ENCODE measurements around the gene ZFAND4.
"Not testable (repeated sequence)": the region's sequence is repeated elsewhere in the genome, so short reads cannot be mapped to it uniquely, and the experiment has no call there.

Gene ZFAND4

GRCh38 chr10:45672181-45673073 is at the start of gene ZFAND4:
Gene ZFAND4, minus strand, starts transcription at chr10:45672772. Its CDS starts 9,047 bp downstream, at chr10:45663725.
- Histone ChIP-seq H3K27me3 (ENCODE audit: low read depth) (no peaks in the 10 kb centered on the region), H3K4me1 (no peaks in the 10 kb centered on the region), H3K4me3 (peak within 1 kb of the TSS; percentile 43), H3K9me3 (no peaks in the 10 kb centered on the region), H3K36me3 (replicated peaks) (no peaks in the 10 kb centered on the region)
- in situ Hi-C loops (cut with MboI; ENCODE audit: low sequenced_read_pairs), result loop anchor here (25.0 kb wide), 1 partner anchor 210 kb away; no protein-coding TSS in a partner anchor
- DNase-seq (ENCODE audit: low spot score in 2 of 2), result peak; percentile 88 to 97

DNA sequence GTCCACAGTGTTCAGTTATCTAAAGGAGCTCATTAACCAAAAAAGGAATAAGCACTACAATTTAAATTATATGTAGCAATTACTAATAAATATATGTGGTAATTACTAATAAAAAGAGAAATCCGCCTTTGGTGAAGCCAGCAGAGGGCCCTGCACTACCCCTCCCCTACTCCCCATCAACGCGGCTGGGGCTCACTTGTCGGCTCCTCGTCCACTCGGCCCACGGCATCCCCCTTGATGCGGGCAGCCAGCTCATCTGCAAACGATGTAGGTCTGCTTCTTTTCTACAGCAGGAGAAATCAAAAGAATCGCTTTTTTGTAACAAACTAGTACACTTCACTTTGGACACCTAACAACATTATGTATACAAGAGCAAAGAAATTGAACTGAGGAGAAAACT is 48.9 kb upstream of the ZFAND4 start:
- H3K4me3 ChIP-seq; H3K9me3 ChIP-seq; H3K4me1 ChIP-seq; H3K27me3 ChIP-seq (ENCODE audit: low read depth); in situ Hi-C loops (cut with MboI; ENCODE audit: low sequenced_read_pairs); H3K36me3 ChIP-seq (replicated peaks); DNase-seq (ENCODE audit: low spot score in 2 of 2): not testable (repeated sequence)

DNA sequence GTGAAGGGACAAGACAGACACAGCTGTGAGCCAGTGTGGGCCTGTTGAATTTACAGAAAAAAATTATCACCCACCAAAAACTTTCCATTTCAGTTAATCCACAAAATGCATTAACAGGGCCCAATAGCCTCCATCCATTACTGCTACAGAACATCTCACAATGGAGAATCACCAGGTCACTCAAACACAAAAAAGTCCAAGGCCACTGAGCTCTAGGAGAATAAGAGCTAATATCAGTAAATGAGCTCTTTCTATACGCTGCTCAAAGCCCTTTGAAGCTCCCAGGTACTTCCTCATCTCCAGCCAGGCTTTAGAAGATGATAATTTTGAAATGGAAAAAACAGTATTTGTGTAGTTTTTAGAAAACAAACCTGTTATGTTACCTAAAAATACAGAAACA is 45.1 kb upstream of the ZFAND4 start:
- H3K9me3 ChIP-seq; in situ Hi-C loops (cut with MboI; ENCODE audit: low sequenced_read_pairs); H3K4me1 ChIP-seq; DNase-seq (ENCODE audit: low spot score in 2 of 2); H3K27me3 ChIP-seq (ENCODE audit: low read depth); H3K4me3 ChIP-seq; H3K36me3 ChIP-seq (replicated peaks): not testable (repeated sequence)

GRCh38 chr10:45717053-45717452 is 44.5 kb upstream of the ZFAND4 start:
- H3K27me3 ChIP-seq (ENCODE audit: low read depth); H3K4me3 ChIP-seq; H3K9me3 ChIP-seq; DNase-seq (ENCODE audit: low spot score in 2 of 2); in situ Hi-C loops (cut with MboI; ENCODE audit: low sequenced_read_pairs); H3K4me1 ChIP-seq; H3K36me3 ChIP-seq (replicated peaks): not testable (repeated sequence)

- H3K4me3 ChIP-seq; H3K4me1 ChIP-seq; H3K27me3 ChIP-seq (ENCODE audit: low read depth); DNase-seq (ENCODE audit: low spot score in 2 of 2); in situ Hi-C loops (cut with MboI; ENCODE audit: low sequenced_read_pairs); H3K36me3 ChIP-seq (replicated peaks); H3K9me3 ChIP-seq: not testable (repeated sequence)
Measured at GRCh38 chr10:45711223-45711622, 38.7 kb upstream of the ZFAND4 start.

DNA sequence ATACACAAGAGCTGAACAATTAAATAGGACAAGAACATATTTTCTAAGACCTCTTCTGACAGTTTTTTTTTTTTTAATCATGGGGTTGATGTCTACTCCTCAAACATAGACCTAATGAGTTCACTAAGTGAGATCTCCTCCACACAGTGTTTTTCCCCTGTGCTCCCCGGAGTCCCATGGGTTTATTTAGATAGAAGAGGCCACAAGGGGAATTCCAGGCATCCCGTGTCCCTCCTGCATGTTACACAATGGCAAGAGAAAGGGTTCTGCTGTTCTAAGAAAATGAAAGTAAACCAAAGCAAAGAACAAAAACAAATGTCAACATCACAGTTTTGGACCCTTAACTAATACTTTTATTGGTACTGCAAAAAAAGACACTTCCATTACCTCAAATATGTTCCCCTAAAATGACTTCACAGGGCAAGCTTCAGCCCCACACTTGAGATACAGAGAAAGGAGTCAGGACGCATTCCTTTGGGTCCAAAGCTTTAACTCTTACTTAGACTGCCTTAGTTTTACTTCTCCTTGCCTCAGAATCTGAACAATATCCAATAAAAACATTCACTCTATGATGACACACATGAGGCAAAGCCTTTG is 37.7 kb upstream of the ZFAND4 start:
- H3K4me3 ChIP-seq; in situ Hi-C loops (cut with MboI; ENCODE audit: low sequenced_read_pairs); H3K4me1 ChIP-seq; H3K36me3 ChIP-seq (replicated peaks); H3K27me3 ChIP-seq (ENCODE audit: low read depth); DNase-seq (ENCODE audit: low spot score in 2 of 2); H3K9me3 ChIP-seq: not testable (repeated sequence)

- H3K4me3 ChIP-seq; H3K27me3 ChIP-seq (ENCODE audit: low read depth); H3K4me1 ChIP-seq; DNase-seq (ENCODE audit: low spot score in 2 of 2); H3K9me3 ChIP-seq; in situ Hi-C loops (cut with MboI; ENCODE audit: low sequenced_read_pairs); H3K36me3 ChIP-seq (replicated peaks): not testable (repeated sequence)
Measured at GRCh38 chr10:45678467-45678866, 5.9 kb upstream of the ZFAND4 start.

GRCh38 chr10:45675388-45675787 is 2.8 kb upstream of the ZFAND4 start:
- no peaks in the 10 kb centered on the region for H3K4me1 ChIP-seq
- H3K27me3 ChIP-seq (ENCODE audit: low read depth), result no peaks in the 10 kb centered on the region
- no peaks in the 10 kb centered on the region for H3K9me3 ChIP-seq
- DNase-seq (ENCODE audit: low spot score in 2 of 2), result no peak
- in situ Hi-C loops (cut with MboI; ENCODE audit: low sequenced_read_pairs), result no loop called here
- no peak overlapping the region for H3K4me3 ChIP-seq
- no peaks in the 10 kb centered on the region for H3K36me3 ChIP-seq (replicated peaks)

- Histone ChIP-seq H3K9me3 (no peaks in the 10 kb centered on the region), H3K4me3 (peak overlapping the region; percentile 5; the same call in 1 of the 2 replicates), H3K4me1 (no peaks in the 10 kb centered on the region), H3K36me3 (replicated peaks) (no peaks in the 10 kb centered on the region), H3K27me3 (ENCODE audit: low read depth) (no peaks in the 10 kb centered on the region)
- in situ Hi-C loops (cut with MboI; ENCODE audit: low sequenced_read_pairs), result loop anchor here (25.0 kb wide), 1 partner anchor 211 kb away; no protein-coding TSS in a partner anchor
- DNase-seq (ENCODE audit: low spot score in 2 of 2), result no peak
Measured at GRCh38 chr10:45673074-45673648, 589 bp upstream of the ZFAND4 start.

DNA sequence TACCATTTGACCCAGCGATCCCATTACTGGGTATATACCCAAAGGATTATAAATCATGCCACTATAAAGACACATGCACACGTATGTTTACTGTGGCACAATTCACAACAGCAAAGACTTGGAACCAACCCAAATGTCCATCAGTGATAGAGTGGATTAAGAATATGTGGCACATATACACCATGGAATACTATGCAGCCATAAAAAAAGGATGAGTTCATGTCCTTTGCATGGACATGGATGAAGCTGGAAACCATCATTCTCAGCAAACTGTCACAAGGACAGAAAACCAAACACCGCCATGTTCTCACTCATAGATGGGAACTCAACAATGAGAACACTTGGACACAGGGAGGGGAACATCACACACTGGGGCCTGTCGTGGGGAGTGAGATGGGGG is 1.3 kb downstream of the ZFAND4 start:
- H3K36me3 ChIP-seq (replicated peaks); DNase-seq (ENCODE audit: low spot score in 2 of 2); H3K27me3 ChIP-seq (ENCODE audit: low read depth); H3K4me1 ChIP-seq; H3K9me3 ChIP-seq; H3K4me3 ChIP-seq: not testable (repeated sequence)
- in situ Hi-C loops (cut with MboI; ENCODE audit: low sequenced_read_pairs), result loop anchor here (25.0 kb wide), 1 partner anchor 209 kb away; no protein-coding TSS in a partner anchor

DNA sequence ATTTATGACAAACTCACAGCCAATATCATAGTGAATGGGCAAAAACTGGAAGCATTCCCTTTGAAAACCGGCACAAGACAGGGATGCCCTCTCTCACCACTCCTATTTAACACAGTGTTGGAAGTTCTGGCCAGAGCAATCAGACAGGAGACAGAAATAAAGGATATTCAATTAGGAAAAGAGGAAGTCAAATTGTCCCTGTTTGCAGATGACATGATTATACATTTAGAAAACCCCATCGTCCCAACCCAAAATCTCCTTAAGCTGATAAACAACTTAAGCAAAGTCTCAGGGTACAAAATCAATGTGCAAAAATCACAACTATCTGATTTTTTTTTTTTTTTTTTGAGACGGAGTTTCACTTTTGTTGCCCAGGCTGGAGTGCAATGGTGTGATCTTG is 2.7 kb downstream of the ZFAND4 start:
- DNase-seq (ENCODE audit: low spot score in 2 of 2); H3K4me3 ChIP-seq; H3K9me3 ChIP-seq; H3K4me1 ChIP-seq; H3K36me3 ChIP-seq (replicated peaks); H3K27me3 ChIP-seq (ENCODE audit: low read depth): not testable (repeated sequence)
- in situ Hi-C loops (cut with MboI; ENCODE audit: low sequenced_read_pairs), result loop anchor here (25.0 kb wide), 1 partner anchor 208 kb away; no protein-coding TSS in a partner anchor

DNA sequence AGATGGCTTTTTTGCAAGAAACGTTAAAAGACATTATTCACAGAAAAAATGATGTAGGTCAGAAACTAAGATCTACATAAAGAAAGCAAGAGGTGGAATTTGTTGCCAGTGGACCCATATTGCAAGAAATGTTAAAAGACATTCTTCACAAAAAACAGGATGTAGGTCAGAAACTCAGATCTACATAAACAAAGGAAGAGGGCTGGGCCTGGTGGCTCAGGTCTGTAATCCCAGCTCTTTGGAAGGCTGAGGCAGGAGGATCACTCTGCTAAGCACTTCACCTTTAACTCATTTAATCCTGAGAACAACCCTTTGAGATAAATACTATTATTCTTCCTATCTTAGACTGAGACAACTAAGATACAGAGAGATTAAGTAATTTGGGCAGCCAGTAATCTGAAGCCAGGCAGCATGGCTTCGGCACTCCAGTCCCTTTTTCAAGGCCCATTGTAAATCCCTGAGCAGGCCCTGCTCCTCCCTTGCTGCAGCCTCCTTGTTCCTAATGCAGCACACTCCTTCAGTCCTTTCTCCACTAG is 11.6 kb downstream of the ZFAND4 start:
- no peaks in the 10 kb centered on the region for H3K4me1 ChIP-seq
- no peaks in the 10 kb centered on the region for H3K9me3 ChIP-seq
- H3K27me3 ChIP-seq (ENCODE audit: low read depth), result no peaks in the 10 kb centered on the region
- no peak overlapping the region for H3K4me3 ChIP-seq
- in situ Hi-C loops (cut with MboI; ENCODE audit: low sequenced_read_pairs), result loop anchor here (25.0 kb wide), 1 partner anchor 199 kb away; no protein-coding TSS in a partner anchor
- H3K36me3 ChIP-seq (replicated peaks), result no peaks in the 10 kb centered on the region
- no peak for DNase-seq (ENCODE audit: low spot score in 2 of 2)

DNA sequence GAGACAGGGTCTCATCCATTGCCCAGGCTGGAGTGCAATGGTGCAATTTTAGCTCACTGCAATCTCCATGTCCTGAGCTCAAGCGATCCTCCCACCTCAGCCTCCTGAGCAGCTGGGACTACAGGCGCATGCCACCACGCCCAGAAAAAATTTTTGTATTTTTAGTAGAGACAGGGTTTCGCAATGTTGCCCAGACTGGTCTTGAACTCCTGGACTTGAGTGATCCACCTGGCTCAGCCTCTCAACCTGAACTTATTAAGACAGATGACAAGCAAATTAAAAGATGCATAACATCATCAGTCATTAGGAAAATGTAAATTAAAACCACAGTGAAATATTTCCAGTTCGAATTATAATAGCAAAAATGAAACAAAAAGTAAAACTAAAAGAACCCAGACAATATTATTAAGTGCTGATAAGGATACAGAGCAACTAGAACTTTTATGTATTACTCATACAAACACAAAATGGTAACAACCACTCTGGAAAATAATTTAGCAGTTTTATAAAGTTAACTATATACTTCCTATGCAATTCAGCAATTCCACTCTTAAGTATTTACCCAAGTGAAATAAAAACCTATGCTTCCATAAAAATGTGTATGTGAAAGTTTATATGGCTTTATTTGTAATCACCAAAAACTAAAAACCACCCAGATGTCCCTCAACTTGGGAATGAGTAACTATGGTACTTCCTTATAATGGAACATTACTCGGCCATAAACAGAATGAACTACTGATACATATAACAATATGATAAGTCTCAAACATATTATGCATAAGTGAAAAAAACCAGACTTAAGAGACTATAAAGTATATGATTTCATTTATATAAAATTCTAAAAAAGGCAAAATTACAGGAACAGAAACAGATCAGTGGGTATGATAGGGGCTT is 15.3 kb downstream of the ZFAND4 start:
- Histone ChIP-seq H3K9me3 (no peaks in the 10 kb centered on the region), H3K36me3 (replicated peaks) (no peaks in the 10 kb centered on the region), H3K27me3 (ENCODE audit: low read depth) (no peaks in the 10 kb centered on the region), H3K4me3 (no peak overlapping the region), H3K4me1 (peaks cover 8% of the 10 kb centered on the region)
- no peak for DNase-seq (ENCODE audit: low spot score in 2 of 2)
- in situ Hi-C loops (cut with MboI; ENCODE audit: low sequenced_read_pairs), result loop anchor here (25.0 kb wide), 1 partner anchor 195 kb away; no protein-coding TSS in a partner anchor

Measured in HAP-1 (cell line).